GM21381 (cell line): ENCODE results near the gene LTB.
A peak's percentile ranks its signal among the peaks of the same experiment; 100 is the strongest.

ENCODE experiments used
- ATAC-seq: cut with Tn5 transposase; IDR thresholded peaks from one replicate; pipeline ENCODE4 v1.9.1; 2021; ENCODE audit warnings: mild to moderate bottlenecking, moderate library complexity; ENCODE audit not compliant: unreplicated experiment

LTB gene

DNA sequence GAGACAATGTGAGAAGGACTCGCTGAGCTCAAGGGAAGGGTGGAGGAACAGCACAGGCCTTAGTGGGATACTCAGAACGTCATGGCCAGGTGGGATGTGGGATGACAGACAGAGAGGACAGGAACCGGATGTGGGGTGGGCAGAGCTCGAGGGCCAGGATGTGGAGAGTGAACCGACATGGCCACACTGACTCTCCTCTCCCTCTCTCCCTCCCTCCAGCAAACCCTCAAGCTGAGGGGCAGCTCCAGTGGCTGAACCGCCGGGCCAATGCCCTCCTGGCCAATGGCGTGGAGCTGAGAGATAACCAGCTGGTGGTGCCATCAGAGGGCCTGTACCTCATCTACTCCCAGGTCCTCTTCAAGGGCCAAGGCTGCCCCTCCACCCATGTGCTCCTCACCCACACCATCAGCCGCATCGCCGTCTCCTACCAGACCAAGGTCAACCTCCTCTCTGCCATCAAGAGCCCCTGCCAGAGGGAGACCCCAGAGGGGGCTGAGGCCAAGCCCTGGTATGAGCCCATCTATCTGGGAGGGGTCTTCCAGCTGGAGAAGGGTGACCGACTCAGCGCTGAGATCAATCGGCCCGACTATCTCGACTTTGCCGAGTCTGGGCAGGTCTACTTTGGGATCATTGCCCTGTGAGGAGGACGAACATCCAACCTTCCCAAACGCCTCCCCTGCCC, 5.2 kb downstream of the LTB start:
- no peak for ATAC-seq

DNA sequence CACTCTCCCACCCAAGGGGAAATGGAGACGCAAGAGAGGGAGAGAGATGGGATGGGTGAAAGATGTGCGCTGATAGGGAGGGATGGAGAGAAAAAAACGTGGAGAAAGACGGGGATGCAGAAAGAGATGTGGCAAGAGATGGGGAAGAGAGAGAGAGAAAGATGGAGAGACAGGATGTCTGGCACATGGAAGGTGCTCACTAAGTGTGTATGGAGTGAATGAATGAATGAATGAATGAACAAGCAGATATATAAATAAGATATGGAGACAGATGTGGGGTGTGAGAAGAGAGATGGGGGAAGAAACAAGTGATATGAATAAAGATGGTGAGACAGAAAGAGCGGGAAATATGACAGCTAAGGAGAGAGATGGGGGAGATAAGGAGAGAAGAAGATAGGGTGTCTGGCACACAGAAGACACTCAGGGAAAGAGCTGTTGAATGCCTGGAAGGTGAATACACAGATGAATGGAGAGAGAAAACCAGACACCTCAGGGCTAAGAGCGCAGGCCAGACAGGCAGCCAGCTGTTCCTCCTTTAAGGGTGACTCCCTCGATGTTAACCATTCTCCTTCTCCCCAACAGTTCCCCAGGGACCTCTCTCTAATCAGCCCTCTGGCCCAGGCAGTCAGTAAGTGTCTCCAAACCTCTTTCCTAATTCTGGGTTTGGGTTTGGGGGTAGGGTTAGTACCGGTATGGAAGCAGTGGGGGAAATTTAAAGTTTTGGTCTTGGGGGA, 6.1 kb downstream of the LTB start:
- ATAC-seq: no peak

DNA sequence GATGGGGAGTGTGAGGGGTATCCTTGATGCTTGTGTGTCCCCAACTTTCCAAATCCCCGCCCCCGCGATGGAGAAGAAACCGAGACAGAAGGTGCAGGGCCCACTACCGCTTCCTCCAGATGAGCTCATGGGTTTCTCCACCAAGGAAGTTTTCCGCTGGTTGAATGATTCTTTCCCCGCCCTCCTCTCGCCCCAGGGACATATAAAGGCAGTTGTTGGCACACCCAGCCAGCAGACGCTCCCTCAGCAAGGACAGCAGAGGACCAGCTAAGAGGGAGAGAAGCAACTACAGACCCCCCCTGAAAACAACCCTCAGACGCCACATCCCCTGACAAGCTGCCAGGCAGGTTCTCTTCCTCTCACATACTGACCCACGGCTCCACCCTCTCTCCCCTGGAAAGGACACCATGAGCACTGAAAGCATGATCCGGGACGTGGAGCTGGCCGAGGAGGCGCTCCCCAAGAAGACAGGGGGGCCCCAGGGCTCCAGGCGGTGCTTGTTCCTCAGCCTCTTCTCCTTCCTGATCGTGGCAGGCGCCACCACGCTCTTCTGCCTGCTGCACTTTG, 6.8 kb downstream of the LTB start, which contains the start of gene TNF:
Gene TNF, plus strand, starts transcription at position 231 of the 567 bp plus-strand sequence. Its CDS starts 177 bp downstream, at position 408.
- no peak for ATAC-seq

DNA sequence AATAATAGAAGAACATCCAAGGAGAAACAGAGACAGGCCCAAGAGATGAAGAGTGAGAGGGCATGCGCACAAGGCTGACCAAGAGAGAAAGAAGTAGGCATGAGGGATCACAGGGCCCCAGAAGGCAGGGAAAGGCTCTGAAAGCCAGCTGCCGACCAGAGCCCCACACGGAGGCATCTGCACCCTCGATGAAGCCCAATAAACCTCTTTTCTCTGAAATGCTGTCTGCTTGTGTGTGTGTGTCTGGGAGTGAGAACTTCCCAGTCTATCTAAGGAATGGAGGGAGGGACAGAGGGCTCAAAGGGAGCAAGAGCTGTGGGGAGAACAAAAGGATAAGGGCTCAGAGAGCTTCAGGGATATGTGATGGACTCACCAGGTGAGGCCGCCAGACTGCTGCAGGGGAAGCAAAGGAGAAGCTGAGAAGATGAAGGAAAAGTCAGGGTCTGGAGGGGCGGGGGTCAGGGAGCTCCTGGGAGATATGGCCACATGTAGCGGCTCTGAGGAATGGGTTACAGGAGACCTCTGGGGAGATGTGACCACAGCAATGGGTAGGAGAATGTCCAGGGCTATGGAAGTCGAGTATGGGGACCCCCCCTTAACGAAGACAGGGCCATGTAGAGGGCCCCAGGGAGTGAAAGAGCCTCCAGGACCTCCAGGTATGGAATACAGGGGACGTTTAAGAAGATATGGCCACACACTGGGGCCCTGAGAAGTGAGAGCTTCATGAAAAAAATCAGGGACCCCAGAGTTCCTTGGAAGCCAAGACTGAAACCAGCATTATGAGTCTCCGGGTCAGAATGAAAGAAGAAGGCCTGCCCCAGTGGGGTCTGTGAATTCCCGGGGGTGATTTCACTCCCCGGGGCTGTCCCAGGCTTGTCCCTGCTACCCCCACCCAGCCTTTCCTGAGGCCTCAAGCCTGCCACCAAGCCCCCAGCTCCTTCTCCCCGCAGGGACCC, 7.8 kb downstream of the LTB start:
- no peak for ATAC-seq

DNA sequence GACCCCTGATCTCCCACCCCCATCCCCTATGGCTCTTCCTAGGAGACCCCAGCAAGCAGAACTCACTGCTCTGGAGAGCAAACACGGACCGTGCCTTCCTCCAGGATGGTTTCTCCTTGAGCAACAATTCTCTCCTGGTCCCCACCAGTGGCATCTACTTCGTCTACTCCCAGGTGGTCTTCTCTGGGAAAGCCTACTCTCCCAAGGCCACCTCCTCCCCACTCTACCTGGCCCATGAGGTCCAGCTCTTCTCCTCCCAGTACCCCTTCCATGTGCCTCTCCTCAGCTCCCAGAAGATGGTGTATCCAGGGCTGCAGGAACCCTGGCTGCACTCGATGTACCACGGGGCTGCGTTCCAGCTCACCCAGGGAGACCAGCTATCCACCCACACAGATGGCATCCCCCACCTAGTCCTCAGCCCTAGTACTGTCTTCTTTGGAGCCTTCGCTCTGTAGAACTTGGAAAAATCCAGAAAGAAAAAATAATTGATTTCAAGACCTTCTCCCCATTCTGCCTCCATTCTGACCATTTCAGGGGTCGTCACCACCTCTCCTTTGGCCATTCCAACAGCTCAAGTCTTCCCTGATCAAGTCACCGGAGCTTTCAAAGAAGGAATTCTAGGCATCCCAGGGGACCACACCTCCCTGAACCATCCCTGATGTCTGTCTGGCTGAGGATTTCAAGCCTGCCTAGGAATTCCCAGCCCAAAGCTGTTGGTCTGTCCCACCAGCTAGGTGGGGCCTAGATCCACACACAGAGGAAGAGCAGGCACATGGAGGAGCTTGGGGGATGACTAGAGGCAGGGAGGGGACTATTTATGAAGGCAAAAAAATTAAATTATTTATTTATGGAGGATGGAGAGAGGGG, 8.8 kb downstream of the LTB start:
- no peak for ATAC-seq

DNA sequence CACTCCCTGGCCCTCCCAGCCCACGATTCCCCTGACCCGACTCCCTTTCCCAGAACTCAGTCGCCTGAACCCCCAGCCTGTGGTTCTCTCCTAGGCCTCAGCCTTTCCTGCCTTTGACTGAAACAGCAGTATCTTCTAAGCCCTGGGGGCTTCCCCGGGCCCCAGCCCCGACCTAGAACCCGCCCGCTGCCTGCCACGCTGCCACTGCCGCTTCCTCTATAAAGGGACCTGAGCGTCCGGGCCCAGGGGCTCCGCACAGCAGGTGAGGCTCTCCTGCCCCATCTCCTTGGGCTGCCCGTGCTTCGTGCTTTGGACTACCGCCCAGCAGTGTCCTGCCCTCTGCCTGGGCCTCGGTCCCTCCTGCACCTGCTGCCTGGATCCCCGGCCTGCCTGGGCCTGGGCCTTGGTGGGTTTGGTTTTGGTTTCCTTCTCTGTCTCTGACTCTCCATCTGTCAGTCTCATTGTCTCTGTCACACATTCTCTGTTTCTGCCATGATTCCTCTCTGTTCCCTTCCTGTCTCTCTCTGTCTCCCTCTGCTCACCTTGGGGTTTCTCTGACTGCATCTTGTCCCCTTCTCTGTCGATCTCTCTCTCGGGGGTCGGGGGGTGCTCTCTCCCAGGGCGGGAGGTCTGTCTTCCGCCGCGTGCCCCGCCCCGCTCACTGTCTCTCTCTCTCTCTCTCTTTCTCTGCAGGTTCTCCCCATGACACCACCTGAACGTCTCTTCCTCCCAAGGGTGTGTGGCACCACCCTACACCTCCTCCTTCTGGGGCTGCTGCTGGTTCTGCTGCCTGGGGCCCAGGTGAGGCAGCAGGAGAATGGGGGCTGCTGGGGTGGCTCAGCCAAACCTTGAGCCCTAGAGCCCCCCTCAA, 9.9 kb downstream of the LTB start, which contains the start of gene LTA:
Gene LTA, plus strand, starts transcription at position 249 of the 871 bp plus-strand sequence. Its CDS starts 454 bp downstream, at position 703.
- no peak for ATAC-seq

DNA sequence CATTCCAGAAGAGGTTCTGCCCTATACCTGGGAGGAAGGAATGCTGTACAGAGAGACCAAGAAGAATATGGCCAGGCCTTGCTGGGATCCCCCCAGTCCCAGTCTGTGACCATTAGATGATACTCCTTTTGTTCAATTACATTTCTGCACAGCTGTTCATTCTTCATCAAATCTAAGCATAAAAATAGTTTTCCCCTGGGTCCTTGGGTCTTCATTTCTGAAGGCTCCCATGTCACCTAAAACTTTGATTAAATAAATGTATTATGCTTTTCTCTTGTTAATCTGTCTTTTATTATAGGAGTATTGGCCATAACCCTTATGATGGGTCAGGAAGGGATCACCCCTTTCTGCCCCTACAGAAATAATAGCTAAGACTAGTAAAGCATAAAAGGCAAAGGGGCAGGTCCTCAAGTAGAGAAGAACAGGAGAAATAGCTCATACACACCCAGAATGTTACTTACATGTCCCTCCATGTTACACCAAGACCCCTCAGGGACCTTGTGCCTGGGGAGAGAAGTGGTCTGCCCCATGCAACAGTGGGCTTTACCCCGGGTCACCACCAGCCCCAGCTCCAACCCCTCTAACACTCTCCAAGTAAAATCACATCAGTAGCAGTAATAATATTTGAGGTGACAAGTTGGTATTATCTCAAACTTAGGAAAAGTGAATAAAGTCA, 12.2 kb downstream of the LTB start:
- ATAC-seq: no peak

DNA sequence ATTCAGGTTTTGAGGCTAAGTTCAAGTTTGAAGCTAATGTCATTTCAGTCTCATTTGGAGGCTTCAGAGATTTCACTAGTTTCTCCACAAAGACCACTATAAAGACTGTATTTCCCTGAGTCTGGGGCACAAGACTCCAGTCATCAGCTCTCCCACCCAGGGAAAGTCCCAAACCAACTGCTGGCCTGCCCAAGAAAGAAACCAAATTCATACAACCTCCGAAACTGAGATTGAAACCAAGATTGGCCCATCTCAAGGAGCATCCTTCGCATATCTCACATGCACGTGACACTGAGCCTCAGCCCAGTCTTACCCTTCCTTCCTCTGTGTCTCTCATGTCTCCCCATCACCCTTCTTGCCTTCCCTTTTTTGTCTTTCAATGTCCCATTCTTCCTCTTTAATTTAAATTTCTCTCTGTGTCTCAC, 13.7 kb downstream of the LTB start:
- peak; percentile 59 for ATAC-seq

DNA sequence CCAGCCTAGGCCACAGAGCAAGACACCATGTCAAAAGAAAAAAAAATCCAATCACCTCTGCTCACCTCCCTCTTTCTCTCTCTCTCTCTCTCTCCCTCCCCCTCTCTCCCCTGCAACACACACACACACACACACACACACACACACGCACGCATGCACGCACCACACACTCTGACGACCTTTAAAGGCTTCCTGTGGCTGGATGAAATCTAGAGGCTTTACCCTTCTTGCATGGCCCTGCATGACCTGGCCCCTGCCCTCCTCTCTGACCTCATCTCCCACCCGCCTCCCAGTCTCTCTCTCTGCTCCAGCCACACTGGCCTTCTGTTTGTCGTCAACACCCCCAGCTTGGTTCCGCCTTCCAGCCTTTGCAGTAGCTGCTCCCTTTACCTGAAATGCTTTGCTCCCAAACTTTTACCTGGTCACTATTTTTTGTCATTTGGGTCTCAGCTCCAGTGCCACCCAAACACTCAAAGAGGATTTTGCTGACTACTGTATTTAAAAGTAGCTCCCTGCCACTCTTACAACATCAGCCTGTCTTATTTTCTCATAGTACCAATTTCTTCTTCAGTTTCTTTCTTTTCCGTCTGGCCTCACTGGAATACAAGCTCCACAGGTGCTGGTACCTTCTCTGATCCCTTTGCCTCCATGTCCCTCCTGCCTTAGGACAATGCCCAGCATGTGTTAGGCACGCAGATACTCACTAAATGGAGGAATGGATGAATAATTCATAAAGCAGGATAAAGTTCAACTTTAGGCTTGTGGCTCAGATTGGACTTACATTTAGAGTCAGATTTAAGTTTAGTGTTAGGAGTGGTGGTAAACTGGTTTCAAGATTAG, 14.5 kb downstream of the LTB start:
- no peak for ATAC-seq

DNA sequence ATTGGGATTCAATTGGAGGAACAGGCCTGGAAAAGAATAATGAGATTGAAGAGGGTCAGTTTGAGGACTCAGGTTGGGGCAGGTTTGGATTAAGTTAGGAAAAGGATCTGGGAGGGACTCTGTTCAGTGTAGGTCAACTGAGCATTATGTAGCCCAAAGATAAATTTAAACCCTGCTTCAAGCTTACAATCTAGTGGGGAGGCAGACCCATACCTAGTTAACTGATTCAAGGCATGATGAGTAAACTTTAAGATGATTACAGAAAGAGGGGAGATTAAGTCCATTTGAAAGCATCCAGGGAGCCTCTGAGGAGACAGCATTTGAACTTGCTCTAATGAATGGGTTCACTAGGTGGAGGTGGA, 21.5 kb downstream of the LTB start:
- no peak for ATAC-seq

DNA sequence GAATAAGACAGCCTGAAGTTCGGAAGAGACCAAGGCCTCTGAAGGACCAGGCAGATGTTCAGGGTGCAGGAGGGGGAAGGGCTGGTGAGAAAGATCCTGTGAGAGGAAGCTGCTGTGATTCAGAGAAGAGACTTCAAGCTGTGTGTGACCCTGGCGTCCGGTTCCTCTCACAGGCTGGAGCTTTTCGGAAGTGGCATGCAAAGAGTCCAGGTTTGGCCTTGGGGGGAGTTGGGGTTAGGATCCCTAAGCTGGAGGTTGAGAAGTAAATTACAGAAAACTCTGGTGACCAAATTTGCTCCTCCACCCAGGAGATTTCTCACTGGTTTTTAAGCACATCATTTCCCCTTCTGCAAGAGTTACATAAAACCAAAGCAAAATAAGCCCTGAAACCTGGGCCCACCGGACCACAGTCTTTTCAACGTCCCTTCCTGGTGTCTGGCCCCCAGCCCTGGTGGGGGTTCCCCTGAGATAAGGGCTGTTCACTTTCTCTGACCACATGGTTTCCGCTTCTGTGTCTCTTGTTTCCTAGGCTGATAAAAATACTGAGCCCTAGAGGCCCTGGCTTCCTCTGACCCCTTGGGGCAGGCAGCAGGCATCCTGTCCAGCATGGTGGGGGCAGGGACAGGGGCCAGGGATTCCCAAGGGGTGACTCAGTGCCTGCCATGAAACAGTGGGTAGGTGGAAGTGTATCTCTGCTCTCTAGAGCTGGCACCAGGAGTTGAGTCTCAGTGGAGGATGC, 22.1 kb downstream of the LTB start:
- peak; percentile 64 for ATAC-seq

DNA sequence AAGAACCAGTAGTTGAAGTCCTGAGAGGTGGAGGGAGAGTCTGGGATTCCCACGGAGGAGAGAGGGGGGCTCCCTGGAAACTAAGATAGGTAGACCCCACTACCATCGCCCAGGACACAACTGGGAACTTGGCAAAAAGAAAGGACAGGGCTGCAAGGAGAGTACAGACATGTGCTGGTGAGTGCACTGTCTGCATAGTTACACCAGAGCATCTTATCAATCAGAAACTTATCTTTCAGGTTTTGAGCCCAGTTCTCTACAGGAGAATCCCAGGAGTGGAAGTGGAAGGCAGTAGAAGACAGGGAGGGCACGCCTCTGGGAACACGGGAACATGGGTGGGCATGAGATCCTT, 22.6 kb downstream of the LTB start:
- ATAC-seq: no peak

DNA sequence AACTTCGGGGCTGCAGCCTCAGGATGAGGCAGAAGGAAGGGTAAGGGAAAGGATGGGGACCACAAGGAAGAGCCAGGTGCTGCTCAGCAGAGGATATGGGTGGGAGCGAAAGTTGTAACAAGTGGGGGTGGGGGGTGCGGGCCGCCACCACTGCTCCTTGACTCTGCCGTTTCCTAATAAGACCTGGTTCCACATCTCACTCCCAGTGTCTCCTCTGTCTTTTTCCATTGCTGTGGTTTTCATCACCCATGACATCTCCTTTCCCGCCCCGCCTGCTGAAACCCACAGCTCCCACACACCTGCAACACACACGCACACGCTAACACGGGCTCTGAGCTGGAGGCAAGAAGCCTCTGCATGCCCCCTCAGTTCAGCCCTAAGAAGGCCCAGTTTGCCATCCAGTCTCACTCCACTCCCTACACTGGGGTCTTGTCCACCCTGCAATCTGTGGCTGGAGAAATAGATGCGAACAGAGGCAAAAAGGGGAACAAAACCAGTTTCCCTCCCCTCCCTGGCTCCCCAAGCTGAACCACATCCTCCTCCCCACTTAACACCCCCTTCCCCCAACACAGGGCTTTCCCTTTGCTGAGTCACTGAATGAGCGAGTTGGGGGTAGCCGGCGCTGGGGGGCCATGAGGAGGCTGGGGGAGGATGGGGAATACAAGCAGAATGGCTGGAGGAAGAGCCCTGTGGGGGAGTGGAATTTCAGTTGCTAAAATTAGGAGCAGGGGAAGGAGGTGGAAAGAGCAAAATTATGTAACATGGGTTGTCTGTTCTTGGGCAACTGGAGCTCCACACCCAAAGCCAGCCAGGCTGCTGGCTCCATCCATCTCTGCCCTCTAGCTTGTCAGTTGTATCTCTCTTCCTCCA, 23.4 kb downstream of the LTB start:
- ATAC-seq: no peak

DNA sequence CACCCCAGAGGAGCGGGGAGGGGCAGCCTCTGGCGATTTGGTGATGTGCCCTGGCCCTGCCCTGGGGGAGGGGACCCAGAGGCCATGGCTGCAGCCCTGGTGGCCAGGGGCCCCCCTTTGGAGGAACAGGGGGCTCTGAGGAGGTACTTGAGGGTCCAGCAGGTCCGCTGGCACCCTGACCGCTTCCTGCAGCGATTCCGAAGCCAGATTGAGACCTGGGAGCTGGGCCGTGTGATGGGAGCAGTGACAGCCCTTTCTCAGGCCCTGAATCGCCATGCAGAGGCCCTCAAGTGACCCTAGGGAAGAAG, 24.0 kb downstream of the LTB start:
- no peak for ATAC-seq

DNA sequence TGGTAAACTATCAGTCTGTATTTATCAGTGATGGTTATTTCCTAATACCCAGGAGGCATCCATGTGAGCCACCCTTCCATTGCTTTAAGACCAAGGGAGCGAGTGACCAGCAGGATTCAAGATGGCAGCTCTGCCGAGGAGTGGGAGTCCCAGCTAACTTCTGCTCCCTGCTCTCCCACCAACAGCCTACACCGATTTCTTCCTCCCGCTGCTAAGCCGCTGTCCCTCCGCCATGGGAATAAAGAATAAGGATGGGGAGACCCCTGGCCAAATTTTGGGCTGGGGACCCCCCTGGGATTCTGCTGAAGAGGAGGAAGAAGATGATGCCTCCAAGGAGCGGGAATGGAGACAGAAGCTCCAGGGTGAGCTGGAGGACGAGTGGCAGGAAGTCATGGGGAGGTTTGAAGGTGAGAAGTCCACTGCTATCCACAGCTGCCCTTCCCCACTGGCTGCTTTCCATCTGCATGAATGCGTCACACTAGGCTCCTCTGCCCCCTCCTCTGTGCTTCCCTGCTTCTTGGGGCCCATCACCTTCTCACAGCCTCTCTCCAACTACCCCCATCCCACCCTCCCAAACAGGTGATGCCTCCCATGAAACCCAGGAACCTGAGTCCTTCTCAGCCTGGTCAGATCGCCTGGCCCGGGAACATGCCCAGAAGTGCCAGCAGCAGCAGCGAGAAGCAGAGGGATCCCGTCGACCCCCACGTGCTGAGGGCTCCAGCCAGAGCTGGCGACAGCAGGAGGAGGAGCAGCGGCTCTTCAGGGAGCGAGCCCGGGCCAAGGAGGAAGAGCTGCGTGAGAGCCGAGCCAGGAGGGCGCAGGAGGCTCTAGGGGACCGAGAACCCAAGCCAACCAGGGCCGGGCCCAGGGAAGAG, 24.5 kb downstream of the LTB start:
- no peak for ATAC-seq
